Activated CD8-positive, alpha-beta memory T cell treated with anti-CD3 and anti-CD28 coated beads, Interleukin-2, amount 10 ng/mL, durations not matched to agents 7 days and 5 days (primary cell): ENCODE measurements around the gene GALNT7. TPM values are rescaled to one million over a fixed set of nuclear protein-coding genes. Genes with fewer than 3 reads are reported as not detected.

Source experiments
- ATAC-seq: fragments of 150-1000 bp; cut with Tn5 transposase; one replicate; pipeline ENCODE4 v1.10.0; 2021; ENCODE audit warnings: moderate library complexity
- CTCF ChIA-PET: fragments of 350-600 bp; sonication (Branson Sonifier 250); formaldehyde crosslinking; loops from one replicate; lab custom pipeline; 2021; ENCODE audit warnings: antibody characterized with exemption; lab: Charles Lee
- DNase-seq: peaks from one replicate; pipeline ENCODE4 v3.0.0-alpha.2; 2020
- H3K27ac Mint-ChIP-seq: one replicate; pipeline ENCODE4 v1.8.0; 2021; ENCODE audit warnings: mild to moderate bottlenecking, mixed read lengths
- H3K27me3 Mint-ChIP-seq: one replicate; pipeline ENCODE4 v1.8.0; 2021; ENCODE audit warnings: mixed read lengths
- H3K36me3 Mint-ChIP-seq: one replicate; pipeline ENCODE4 v1.8.0; 2021; ENCODE audit warnings: mild to moderate bottlenecking, mixed read lengths
- H3K4me1 Mint-ChIP-seq: one replicate; pipeline ENCODE4 v1.8.0; 2021; ENCODE audit warnings: mixed read lengths
- H3K4me3 Mint-ChIP-seq: one replicate; pipeline ENCODE4 v1.8.0; 2021; ENCODE audit warnings: mild to moderate bottlenecking, moderate library complexity, mixed read lengths
- H3K9me3 Mint-ChIP-seq: one replicate; pipeline ENCODE4 v1.8.0; 2022; ENCODE audit warnings: low read depth, mixed read lengths
- total RNA-seq, 2 experiments: library from RNA; stranded (reverse); gene quantifications; one replicate each; pipeline ENCODE4 v1.2.3, GENCODE V29; 2021

Gene GALNT7
- total RNA-seq, 2 experiments from 2014 or later: 16.8 to 17.8 TPM

GRCh38 chr4:173189117-173189693 lies 20.6 kb downstream of the GALNT7 start:
- Mint-ChIP-seq H3K9me3 (no peaks in the 10 kb centered on the region), H3K27me3 (no peaks in the 10 kb centered on the region), H3K36me3 (peaks cover 3% of the 10 kb centered on the region), H3K27ac (no peak overlapping the region), H3K4me1 (peaks cover 23% of the 10 kb centered on the region), H3K4me3 (no peak overlapping the region)
- DNase-seq (no peak), ATAC-seq (no peak)
- CTCF ChIA-PET: no interaction called here

GRCh38 chr4:173191623-173192041 lies 23.0 kb downstream of the GALNT7 start:
- no peak for DNase-seq
- ATAC-seq: no peak
- Mint-ChIP-seq H3K27me3 (no peaks in the 10 kb centered on the region), H3K9me3 (no peaks in the 10 kb centered on the region), H3K27ac (no peak overlapping the region), H3K4me1 (peaks cover 18% of the 10 kb centered on the region), H3K36me3 (peaks cover 3% of the 10 kb centered on the region), H3K4me3 (no peak overlapping the region)
- CTCF ChIA-PET: no interaction called here

- Mint-ChIP-seq H3K27ac (no peak overlapping the region), H3K9me3 (no peaks in the 10 kb centered on the region), H3K4me1 (peaks cover 18% of the 10 kb centered on the region), H3K4me3 (no peak overlapping the region), H3K27me3 (no peaks in the 10 kb centered on the region), H3K36me3 (peaks cover 3% of the 10 kb centered on the region)
- ATAC-seq (no peak), DNase-seq (no peak)
- CTCF ChIA-PET: no interaction called here
Measured at GRCh38 chr4:173192375-173193162, 24.0 kb downstream of the GALNT7 start.

GRCh38 chr4:173194157-173194556 lies 25.5 kb downstream of the GALNT7 start:
- Mint-ChIP-seq H3K4me3 (no peak overlapping the region), H3K9me3 (no peaks in the 10 kb centered on the region), H3K4me1 (peaks cover 15% of the 10 kb centered on the region), H3K36me3 (no peaks in the 10 kb centered on the region), H3K27ac (no peak overlapping the region), H3K27me3 (no peaks in the 10 kb centered on the region)
- CTCF ChIA-PET: no interaction called here
- DNase-seq (no peak), ATAC-seq (no peak)

GRCh38 chr4:173195109-173195508 lies 26.5 kb downstream of the GALNT7 start:
- ATAC-seq (no peak), DNase-seq (no peak)
- H3K36me3 Mint-ChIP-seq: no peaks in the 10 kb centered on the region
- no peaks in the 10 kb centered on the region for H3K27me3 Mint-ChIP-seq
- peaks cover 13% of the 10 kb centered on the region for H3K4me1 Mint-ChIP-seq
- CTCF ChIA-PET: no interaction called here
- no peak overlapping the region for H3K27ac Mint-ChIP-seq
- no peak overlapping the region for H3K4me3 Mint-ChIP-seq
- no peaks in the 10 kb centered on the region for H3K9me3 Mint-ChIP-seq

GRCh38 chr4:173199553-173199952 lies 30.9 kb downstream of the GALNT7 start:
- Mint-ChIP-seq H3K4me1 (no peaks in the 10 kb centered on the region), H3K27ac (no peak overlapping the region)

GRCh38 chr4:173200103-173200884 lies 31.7 kb downstream of the GALNT7 start:
- H3K36me3 Mint-ChIP-seq: peaks cover 13% of the 10 kb centered on the region
- H3K4me3 Mint-ChIP-seq: no peak overlapping the region
- H3K9me3 Mint-ChIP-seq: peaks cover 2% of the 10 kb centered on the region
- no peak for DNase-seq
- H3K4me1 Mint-ChIP-seq: no peaks in the 10 kb centered on the region
- ATAC-seq: no peak
- no peaks in the 10 kb centered on the region for H3K27me3 Mint-ChIP-seq
- CTCF ChIA-PET: no interaction called here
- H3K27ac Mint-ChIP-seq: no peak overlapping the region

More at GRCh38 chr4:173199553-173199952, 30.9 kb downstream of the GALNT7 start:
- Mint-ChIP-seq H3K9me3 (peaks cover 2% of the 10 kb centered on the region), H3K27me3 (no peaks in the 10 kb centered on the region), H3K36me3 (peaks cover 10% of the 10 kb centered on the region), H3K4me3 (no peak overlapping the region)
- ATAC-seq: no peak
- CTCF ChIA-PET: no interaction called here
- no peak for DNase-seq

GRCh38 chr4:173202395-173202794 lies 33.8 kb downstream of the GALNT7 start:
- H3K4me3 Mint-ChIP-seq: no peak overlapping the region
- H3K4me1 Mint-ChIP-seq: no peaks in the 10 kb centered on the region
- no peak for DNase-seq
- H3K36me3 Mint-ChIP-seq: peaks cover 16% of the 10 kb centered on the region
- no peak for ATAC-seq
- CTCF ChIA-PET: interaction anchor here (1.3 kb wide), 1 partner anchor 9 kb away, joined by 3 read pairs; no protein-coding TSS in a partner anchor
- peaks cover 2% of the 10 kb centered on the region for H3K9me3 Mint-ChIP-seq
- no peaks in the 10 kb centered on the region for H3K27me3 Mint-ChIP-seq
- no peak overlapping the region for H3K27ac Mint-ChIP-seq

- Mint-ChIP-seq H3K4me3 (no peak overlapping the region), H3K4me1 (no peaks in the 10 kb centered on the region), H3K36me3 (peaks cover 18% of the 10 kb centered on the region), H3K9me3 (peaks cover 2% of the 10 kb centered on the region), H3K27ac (no peak overlapping the region), H3K27me3 (no peaks in the 10 kb centered on the region)
- DNase-seq (no peak), ATAC-seq (no peak)
- CTCF ChIA-PET: no interaction called here
Measured at GRCh38 chr4:173205656-173206055, 37.0 kb downstream of the GALNT7 start.

GRCh38 chr4:173208420-173208819 lies 39.8 kb downstream of the GALNT7 start:
- no peak for ATAC-seq
- Mint-ChIP-seq H3K4me3 (no peak overlapping the region), H3K27ac (no peak overlapping the region), H3K27me3 (no peaks in the 10 kb centered on the region), H3K36me3 (peaks cover 16% of the 10 kb centered on the region), H3K4me1 (no peaks in the 10 kb centered on the region), H3K9me3 (peaks cover under 1% of the 10 kb centered on the region)
- CTCF ChIA-PET: no interaction called here
- no peak for DNase-seq

GRCh38 chr4:173211222-173211621 lies 42.6 kb downstream of the GALNT7 start:
- DNase-seq: no peak
- no peaks in the 10 kb centered on the region for H3K9me3 Mint-ChIP-seq
- ATAC-seq: no peak
- H3K36me3 Mint-ChIP-seq: peaks cover 1% of the 10 kb centered on the region
- CTCF ChIA-PET: interaction anchor here (1.2 kb wide), 1 partner anchor 8 kb away, joined by 3 read pairs; no protein-coding TSS in a partner anchor
- H3K27ac Mint-ChIP-seq: no peak overlapping the region
- H3K4me3 Mint-ChIP-seq: no peak overlapping the region
- no peaks in the 10 kb centered on the region for H3K27me3 Mint-ChIP-seq
- no peaks in the 10 kb centered on the region for H3K4me1 Mint-ChIP-seq

- no peak for DNase-seq
- Mint-ChIP-seq H3K36me3 (peaks cover 1% of the 10 kb centered on the region), H3K27ac (no peak overlapping the region), H3K4me3 (no peak overlapping the region), H3K4me1 (no peaks in the 10 kb centered on the region), H3K27me3 (no peaks in the 10 kb centered on the region), H3K9me3 (no peaks in the 10 kb centered on the region)
- CTCF ChIA-PET: interaction anchor here (1.2 kb wide), 1 partner anchor 9 kb away, joined by 3 read pairs; no protein-coding TSS in a partner anchor
- no peak for ATAC-seq
Measured at GRCh38 chr4:173211838-173212237, 43.2 kb downstream of the GALNT7 start.

GRCh38 chr4:173212379-173212778 lies 43.8 kb downstream of the GALNT7 start:
- Mint-ChIP-seq H3K4me1 (no peaks in the 10 kb centered on the region), H3K27me3 (no peaks in the 10 kb centered on the region), H3K9me3 (no peaks in the 10 kb centered on the region), H3K36me3 (peaks cover 1% of the 10 kb centered on the region), H3K27ac (no peak overlapping the region), H3K4me3 (no peak overlapping the region)
- DNase-seq: no peak
- ATAC-seq: no peak
- CTCF ChIA-PET: no interaction called here
